ENCODE results near the gene CFAP73. TPM values are rescaled to one million over a fixed set of nuclear protein-coding genes. Genes with fewer than 3 reads are reported as not detected.

The CFAP73 gene
- total RNA-seq, 1 donor from 2014 or later, result 6.9 TPM

Small RNA genes lying within 50 kb of the gene (small RNA-seq; reads per million reads assigned to genes)
- not detected for gene MIR7106 (ENCODE audit: low replicate concordance)
- not detected for gene RF00019 (ENCODE audit: low replicate concordance)

Other genes with a start within 250 kb of the CFAP73 start
- 7.8 TPM for gene OAS1, start 242.8 kb upstream of the CFAP73 start, total RNA-seq
- gene OAS3, start 211.2 kb upstream of the CFAP73 start, total RNA-seq, result 8.8 TPM
- gene OAS2, start 171.2 kb upstream of the CFAP73 start, total RNA-seq, result 2.6 TPM
- 10.9 TPM for gene DTX1, start 93.0 kb upstream of the CFAP73 start, total RNA-seq
- 3.8 TPM for gene RASAL1, start 14.0 kb upstream of the CFAP73 start, total RNA-seq
- gene DDX54, start 35.8 kb downstream of the CFAP73 start, total RNA-seq, result 19.4 TPM
- gene RITA1, start 36.0 kb downstream of the CFAP73 start, total RNA-seq, result 12.1 TPM
- 27.0 TPM for gene TPCN1, start 71.7 kb downstream of the CFAP73 start, total RNA-seq
- 18.5 TPM for gene SLC8B1, start 185.4 kb downstream of the CFAP73 start, total RNA-seq
- 17.4 TPM for gene PLBD2, start 208.9 kb downstream of the CFAP73 start, total RNA-seq

All from tongue (tissue), 2 donors.